Measurements from ENCODE around the gene KCTD12. TPM values are rescaled to one million over a fixed set of nuclear protein-coding genes. Genes with fewer than 3 reads are reported as not detected.

The KCTD12 gene
- total RNA-seq, 1 donor from 2014 or later = 34.7 TPM

DNA sequence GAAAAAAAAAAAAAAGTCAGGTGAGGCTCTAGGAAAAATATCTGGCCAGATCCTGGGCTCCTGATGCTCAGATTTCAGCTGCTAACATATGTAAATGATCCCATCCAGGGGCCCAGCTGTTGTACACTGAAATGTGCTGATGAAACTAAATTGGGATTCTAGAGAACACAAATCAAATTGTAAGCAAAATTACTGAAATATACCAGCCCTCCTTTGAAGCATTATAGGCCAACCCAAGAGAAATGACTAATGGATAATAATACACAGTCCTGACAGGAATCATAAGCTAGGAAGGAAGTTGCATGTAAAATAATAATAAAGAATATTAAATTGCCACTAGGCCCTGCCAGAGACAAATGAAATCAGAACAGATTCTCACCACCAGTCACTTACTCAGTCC, 17.8 kb downstream of the KCTD12 start:
- ATAC-seq (ENCODE audit: poor library complexity) = no peak
- intact Hi-C loops (cut with DNase I) = no loop called here
- no peak for DNase-seq

DNA sequence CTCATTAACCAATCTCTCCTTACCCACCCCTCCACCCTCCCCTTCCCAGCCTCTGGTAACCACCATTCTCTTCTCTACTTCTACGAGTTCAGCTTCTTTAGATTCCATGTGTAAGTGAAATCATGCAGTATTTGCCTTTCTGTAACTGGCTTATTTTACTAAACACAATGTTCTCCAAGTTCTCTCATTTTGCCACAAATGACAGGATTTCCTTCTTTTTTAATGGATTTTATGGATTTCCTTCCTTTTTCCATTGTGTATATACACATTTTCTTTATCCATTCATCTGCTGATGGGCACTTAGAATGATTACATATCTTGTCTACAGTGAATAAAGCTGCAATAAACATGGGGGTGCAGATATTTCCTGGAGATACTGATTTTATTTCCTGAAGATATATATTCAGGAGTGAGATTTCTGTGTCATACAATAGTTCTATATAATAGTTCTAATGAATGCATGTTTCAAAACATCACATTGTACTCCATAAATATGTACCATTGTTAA, 20.2 kb downstream of the KCTD12 start:
- intact Hi-C loops (cut with DNase I) = no loop called here
- ATAC-seq (ENCODE audit: poor library complexity) = no peak

DNA sequence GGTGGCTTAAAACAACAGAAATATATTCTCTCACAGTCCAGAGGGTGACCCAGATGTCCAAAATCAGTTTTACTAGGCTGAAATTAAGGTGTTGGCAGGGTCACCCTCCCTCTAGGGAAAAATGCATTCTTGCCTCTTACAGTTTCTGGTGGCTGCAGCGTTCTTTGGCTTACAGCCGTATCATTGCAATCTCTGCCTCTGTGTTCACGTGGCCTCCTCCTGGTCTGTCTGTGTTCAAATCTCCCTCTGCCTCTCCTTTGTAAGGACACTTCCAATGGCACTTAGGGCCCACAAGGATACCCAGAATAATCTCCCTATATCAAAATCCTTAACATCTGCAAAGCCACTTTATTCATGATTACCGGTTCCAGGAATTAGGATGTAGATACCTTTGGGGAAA, 21.1 kb downstream of the KCTD12 start:
- ATAC-seq (ENCODE audit: poor library complexity) = no peak
- intact Hi-C loops (cut with DNase I) = no loop called here
- no peak for DNase-seq

More for the DNA sequence above, 20.2 kb downstream of the KCTD12 start:
- no peak for DNase-seq

DNA sequence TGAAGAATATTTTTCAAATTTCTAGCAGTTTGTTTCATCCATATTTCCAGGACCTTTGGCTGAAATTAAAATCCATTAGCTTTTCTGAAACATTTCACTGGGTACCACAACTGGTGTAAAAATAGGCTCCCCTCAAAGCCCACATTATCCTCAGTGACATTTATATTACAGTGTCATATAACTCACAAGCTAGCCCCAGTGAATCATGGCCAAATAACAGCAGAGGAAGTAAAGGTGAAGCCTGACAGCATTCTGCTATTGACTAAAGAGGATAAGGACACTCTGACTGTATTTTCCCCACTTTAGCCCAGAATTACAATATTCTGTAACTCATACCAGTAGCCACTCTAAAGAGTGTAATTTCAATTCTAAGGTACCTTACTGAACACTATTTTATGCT, 21.9 kb downstream of the KCTD12 start:
- intact Hi-C loops (cut with DNase I) = no loop called here
- DNase-seq = no peak
- no peak for ATAC-seq (ENCODE audit: poor library complexity)

DNA sequence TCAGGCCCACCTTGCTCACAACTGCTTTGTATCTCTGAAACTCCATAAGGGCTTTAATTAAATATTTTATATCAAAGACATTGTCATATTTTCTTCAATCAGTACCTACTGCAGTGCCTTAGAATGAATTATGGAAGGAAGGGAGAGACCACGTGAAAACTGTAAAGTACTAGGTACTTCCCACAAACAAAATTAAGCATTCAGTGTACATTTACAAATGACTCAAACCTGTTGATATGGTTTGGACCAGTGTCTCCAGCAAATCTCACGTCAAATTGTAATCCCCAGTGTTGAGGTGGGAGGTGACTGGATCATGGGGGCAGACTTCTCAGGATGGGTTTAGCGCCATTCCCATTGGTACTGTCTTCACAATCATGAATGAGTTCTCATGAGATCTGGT, 23.2 kb downstream of the KCTD12 start:
- DNase-seq (no peak), ATAC-seq (ENCODE audit: poor library complexity) (no peak)
- intact Hi-C loops (cut with DNase I) = no loop called here

DNA sequence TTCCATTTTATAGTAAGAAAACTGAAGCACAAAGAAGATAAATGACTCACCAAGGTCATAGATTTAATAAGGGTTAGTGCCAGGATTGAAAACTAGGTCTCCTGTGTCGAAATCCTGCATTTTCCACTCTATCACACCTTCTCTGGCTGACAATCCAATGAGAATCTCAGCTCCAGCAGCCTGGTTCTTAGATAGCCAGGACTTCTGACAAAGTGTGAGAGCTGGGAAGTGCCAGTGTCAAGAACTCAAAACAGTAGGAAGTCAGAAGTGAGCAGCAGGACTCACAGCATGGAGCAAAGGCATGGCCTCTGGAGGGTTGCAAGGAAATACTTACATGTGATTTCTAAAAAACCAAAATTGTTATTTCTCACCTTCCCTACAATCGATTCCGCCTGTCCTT, 24.3 kb downstream of the KCTD12 start:
- intact Hi-C loops (cut with DNase I) = no loop called here
- DNase-seq (no peak), ATAC-seq (ENCODE audit: poor library complexity) (no peak)

DNA sequence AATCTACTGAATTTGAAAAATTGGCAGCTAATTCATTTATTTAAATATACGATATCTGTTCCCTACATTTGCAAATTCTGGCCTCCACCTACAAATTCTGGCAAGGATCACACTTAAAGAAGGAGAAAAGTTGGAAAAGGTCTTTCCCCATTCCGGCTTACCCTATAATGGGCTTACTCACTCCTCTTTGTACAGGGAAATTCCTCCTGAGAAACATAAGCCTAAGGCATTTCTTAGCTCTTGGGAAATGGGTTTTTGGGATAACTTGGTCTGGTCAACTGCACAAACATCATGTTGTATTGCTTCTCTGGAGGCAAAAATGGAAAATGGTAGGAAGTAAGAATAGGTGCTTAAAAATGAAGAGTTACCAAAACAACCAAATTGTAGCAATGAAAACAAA, 25.5 kb downstream of the KCTD12 start:
- ATAC-seq (ENCODE audit: poor library complexity) (no peak), DNase-seq (no peak)
- intact Hi-C loops (cut with DNase I) = no loop called here

DNA sequence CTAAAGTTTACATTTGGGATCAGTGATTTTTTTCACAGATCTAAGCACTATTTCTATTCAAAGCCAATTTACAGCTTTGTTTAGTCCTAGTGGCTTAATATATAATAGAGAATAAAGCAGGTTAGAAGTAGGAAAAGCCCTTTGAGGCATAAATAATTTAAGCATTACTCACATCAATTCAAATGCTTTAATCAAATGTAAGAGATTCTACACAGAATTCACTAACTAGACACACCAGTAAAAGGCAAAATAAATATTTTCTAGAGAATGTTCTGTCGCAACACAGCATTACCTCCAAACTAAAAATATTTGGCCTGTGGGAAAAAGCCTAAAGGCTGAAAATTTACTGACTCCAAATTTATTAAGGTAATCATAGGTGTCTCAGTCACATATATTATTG, 31.3 kb downstream of the KCTD12 start:
- DNase-seq (no peak), ATAC-seq (ENCODE audit: poor library complexity) (no peak)
- intact Hi-C loops (cut with DNase I) = no loop called here

DNA sequence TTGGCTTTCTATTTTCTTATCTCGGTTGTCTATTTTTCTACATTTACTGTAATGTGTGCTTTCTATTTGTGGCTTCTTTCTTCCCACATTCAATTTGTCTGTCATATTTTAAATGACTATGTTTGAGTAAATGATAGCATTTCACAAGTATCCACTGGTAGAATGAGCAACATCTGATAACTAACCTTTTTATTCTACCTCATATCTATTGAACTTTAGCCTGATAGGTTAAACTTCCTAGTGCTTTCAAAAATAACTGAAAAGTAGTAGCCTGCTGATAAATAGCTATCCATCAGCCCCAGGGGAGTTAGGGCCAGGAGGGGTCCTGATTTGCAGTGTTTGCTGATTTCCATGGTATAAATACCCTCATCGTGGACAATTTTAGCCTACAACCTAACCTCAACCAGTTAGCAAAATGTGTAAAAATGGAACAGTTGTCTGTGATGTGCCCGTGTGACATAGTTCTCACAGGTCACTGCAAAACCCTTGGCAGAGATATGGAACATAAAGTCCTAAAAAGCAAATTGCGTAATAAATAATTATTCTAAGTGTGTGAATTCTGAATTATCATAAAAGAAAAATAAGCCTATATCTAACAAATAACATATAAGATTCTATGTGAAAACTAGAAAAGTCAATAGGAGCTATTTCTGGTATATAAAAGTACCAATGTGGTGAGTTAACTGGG, 32.1 kb downstream of the KCTD12 start:
- intact Hi-C loops (cut with DNase I) = no loop called here
- DNase-seq = no peak
- ATAC-seq (ENCODE audit: poor library complexity) = no peak

DNA sequence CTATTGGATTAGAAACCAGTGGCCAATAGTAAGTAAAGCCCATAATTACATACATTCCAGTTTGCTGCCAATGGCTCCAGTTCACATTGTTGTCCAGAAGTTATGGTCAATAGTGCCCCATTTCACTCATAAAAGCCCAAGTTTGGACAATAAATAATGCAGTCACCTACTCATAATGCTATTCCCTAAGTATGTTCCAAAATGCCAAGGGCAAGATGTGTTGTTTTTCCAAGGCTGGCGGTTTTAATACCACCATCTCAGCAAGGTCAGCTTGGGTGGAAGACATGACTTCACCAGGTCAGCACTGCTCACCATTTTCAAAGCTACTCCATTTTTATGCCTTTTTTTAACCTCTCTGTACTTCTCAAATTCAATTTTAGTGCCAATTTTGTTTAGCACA, 32.7 kb downstream of the KCTD12 start:
- intact Hi-C loops (cut with DNase I) = no loop called here
- DNase-seq (no peak), ATAC-seq (ENCODE audit: poor library complexity) (no peak)

DNA sequence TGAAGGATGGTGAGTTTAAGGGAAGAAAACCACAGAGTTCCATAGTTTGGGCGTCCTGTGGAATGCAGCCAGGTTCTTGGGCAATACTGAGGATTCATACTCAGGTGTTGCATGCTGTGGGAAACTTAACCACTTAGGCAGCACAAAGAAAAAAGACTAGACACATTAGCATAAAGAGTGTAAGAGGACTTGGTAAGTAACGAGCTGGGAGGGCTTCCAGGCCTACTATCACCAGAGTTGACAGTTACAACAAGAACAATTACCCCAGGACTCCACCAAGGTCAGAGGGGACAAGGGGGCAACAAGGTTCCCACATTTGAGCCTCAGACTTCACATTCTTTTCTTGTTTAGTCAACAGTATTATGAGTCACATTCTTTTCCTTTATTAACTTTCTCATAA, 33.2 kb downstream of the KCTD12 start:
- ATAC-seq (ENCODE audit: poor library complexity) (no peak), DNase-seq (no peak)
- intact Hi-C loops (cut with DNase I) = no loop called here

DNA sequence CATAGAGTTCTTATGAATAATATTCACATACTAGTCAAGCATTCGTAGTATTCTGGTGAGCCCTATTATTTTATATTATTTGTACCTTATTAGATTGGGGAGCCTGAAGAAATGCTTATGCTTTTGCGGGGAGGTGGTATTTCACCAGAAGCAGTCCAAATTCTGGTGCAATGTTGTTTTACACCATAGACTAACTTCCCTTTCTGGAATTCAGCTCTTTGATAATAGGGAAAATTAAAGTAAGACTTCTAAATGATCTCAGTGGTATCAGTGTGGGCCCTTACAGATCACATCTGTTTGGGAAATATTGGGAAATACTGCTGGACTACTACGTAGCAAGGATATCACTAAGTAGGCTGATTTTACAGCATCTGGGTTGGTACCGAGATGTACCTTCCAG, 34.2 kb downstream of the KCTD12 start:
- no peak for DNase-seq
- ATAC-seq (ENCODE audit: poor library complexity) = no peak
- intact Hi-C loops (cut with DNase I) = no loop called here

DNA sequence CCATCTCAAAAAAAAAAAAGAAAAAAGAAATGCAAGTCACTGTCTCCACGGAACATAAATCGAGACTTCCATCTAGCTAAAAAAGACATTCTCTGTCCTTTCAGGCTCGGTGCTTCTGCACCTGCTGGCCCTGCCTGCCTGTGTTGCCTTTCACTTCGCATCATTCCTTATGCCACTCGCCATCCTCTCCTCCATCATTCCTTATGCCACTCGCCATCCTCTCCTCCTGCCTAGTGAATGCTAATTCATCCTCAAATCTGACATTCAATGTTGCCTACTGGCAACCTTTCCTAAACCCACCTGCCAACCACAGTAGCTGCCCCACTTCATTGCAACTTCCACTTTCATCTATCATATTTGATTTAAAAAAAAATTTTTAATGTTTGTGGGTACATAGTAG, 36.7 kb downstream of the KCTD12 start:
- DNase-seq = no peak

DNA sequence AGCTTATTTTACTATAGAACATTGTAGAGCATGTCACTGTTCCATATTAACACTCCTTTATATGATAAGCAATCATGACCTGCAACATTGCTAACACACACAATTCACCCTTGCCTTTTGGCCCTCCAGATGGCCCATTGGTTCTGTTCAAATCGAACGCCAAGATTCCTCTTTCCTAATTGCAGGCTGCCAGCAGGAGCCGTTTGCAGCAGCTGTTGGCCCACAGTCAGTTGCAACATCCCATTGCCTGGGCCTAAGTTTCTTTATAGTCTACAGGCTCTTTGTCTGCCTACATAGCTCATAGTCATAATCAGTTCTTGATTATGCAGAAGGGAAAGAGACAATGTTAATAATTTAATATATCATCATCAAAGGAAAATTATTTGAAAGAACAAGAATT, 37.6 kb downstream of the KCTD12 start:
- ATAC-seq (ENCODE audit: poor library complexity) (peak; percentile 81), DNase-seq (peak; percentile 64)
- intact Hi-C loops (cut with DNase I) = no loop called here

More for the DNA sequence above, 36.7 kb downstream of the KCTD12 start:
- intact Hi-C loops (cut with DNase I) = no loop called here
- ATAC-seq (ENCODE audit: poor library complexity) = no peak

DNA sequence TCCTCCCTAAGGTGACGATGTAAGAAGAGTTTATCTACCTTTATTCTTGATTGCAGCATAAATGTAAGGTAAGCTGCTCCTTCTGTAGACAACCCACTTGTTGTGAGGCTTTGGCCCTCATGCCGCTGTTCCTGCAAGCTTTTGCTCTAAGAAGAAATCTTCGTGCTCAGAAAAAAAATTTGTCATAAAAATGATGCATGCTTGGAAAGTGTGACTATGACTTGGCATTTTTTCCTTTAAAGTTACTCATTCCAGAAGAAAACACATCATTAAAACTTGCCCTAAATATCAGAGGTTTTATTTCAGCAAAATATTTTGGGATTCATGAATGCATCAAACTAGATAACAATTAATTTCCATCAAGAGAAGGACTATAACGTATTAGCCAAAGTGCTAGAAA, 39.8 kb downstream of the KCTD12 start:
- DNase-seq (no peak), ATAC-seq (ENCODE audit: poor library complexity) (no peak)
- intact Hi-C loops (cut with DNase I) = no loop called here

DNA sequence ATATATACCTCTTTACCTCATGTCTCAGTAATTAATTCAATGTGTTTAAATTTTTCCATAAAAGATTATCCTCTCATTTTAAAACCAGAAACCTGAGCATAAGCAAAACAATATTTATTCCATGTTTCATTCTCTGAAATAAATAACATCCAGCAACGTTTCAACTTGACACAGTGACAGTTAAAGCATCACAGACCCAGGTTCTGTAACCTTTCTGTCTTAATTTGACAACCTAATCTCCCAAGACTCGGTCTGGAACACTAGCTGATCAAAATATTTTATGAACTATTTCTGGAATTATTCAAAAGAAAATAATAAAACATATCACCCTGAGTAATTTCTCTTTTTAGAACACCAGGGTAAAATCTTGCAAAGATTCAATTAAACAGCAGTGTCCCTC, 40.3 kb downstream of the KCTD12 start:
- no peak for DNase-seq
- ATAC-seq (ENCODE audit: poor library complexity) = no peak
- intact Hi-C loops (cut with DNase I) = no loop called here

DNA sequence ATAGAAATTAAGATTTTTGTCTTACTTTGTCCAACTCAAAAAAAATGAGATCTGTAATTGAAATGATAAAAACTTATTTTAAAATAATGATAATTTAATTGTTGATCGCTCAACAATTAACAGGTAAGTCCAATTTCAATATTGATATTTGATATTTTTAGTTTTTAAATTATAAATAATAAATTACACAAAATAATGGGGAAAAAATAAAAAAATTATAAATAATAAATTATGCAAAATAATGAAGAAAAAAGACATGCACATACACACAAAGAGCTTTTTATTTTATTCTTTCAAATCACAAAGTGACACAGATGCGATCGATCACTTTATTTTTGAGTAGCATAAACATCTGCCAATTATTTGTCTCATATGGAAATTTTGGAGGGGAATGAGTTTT, 40.8 kb downstream of the KCTD12 start:
- intact Hi-C loops (cut with DNase I) = no loop called here
- ATAC-seq (ENCODE audit: poor library complexity) = no peak
- no peak for DNase-seq

DNA sequence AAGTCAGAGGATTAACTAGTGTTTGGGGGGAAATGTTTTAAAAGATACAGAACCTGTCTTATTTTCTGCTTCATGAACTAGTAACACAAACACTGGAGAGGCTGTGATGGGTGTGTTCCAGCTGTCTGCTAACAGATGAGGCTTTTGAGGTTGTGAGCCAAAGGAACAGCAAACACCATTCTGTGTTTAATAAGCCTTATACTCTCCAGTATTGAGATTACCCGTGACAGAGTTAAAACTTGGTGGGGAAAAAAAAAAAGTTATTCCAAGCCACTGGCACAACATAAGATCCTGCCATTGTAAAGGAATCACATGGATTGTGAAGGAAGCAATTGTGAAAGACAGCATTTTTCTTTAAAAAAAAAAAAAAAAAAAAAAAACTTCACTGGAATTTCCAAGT, 48.4 kb downstream of the KCTD12 start:
- intact Hi-C loops (cut with DNase I) = no loop called here
- DNase-seq (no peak), ATAC-seq (ENCODE audit: poor library complexity) (no peak)

DNA sequence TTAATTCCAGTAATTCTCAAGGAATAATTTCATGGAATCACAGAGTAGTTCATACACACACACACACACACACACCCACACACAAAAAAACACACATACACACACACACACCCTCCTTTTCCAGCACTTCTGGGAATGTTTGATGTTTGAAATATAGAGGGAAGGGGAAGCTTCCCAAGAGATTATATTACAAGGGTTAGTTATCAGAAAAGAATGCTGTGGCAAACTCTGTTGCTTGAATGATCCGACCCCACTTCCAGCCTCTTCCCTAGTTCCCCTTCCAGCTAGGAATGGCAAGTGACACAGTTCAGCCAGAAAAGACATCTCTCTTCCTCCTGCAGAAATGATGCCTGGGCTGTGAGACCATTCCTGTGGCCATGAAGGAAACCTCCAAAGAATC, 49.9 kb downstream of the KCTD12 start:
- intact Hi-C loops (cut with DNase I) = no loop called here
- ATAC-seq (ENCODE audit: poor library complexity) = no peak
- no peak for DNase-seq

DNA sequence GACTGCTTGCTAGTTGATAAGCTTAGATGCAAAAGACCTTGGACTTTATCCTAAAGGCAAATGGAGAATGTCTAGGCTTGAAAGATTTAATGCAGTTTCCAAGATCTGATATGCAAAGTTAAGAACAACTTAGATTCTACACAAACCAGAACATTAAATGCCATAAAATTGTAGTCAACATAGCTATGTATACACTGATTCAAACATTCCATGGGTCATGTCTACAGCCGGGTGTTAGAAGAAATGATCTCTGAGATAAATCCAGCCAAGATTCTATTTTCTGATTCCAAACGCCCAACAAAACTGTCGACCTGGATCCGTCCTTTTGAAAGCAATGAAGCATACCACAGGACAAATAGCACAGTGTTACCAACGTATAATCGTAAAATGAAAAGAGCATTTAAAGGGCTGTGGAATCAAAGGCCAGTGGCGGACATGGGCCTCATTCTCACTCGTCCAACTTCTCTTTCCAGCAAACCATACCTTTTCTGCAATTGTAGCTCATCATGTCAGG, 52.7 kb downstream of the KCTD12 start:
- intact Hi-C loops (cut with DNase I) = no loop called here
- ATAC-seq (ENCODE audit: poor library complexity) (no peak), DNase-seq (no peak)
